GM10266 (cell line): ENCODE results near the gene HAX1.

ENCODE experiments used
- DNase-seq: peaks from one replicate; pipeline ENCODE4 v3.0.0; 2012; ENCODE audit errors: extremely low spot score
- TF ChIP-seq, protein P1 (sequence below): IDR thresholded peaks from 2 replicates; pipeline ENCODE4 v1.5.1; 2012; ENCODE audit warnings: mild to moderate bottlenecking, low read depth; ENCODE audit not compliant: control insufficient read depth, insufficient read depth; ENCODE audit errors: missing control alignments

Gene HAX1

DNA sequence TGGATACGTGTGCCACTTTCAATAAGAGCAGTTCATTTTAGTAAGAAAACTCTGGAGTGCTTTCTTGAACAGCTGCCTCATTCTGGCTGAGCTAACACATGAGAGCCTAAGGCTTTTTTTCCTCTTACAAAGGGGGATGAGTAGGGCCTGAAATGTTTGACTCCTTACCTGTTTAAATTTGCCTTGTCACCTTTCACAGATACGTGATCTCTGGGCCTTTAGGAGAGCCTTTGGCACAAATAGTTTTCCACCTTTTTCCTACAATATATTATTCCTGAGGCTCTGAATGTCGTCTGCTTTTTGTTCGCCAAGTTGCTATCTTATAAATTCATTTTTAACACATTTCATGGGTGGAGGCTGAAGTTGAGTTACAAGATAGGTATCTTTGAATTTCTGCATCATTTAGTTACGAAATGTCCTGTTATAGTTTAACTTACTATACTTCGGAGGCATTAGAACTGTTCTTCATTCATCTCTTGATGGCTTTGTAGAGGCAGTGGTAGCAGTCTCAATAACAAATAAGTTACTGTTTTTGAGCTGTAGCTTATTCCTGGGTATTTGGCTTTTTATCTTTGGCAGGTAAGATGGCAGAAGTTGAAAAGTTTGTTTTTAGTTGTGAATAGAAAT lies 34.4 kb upstream of the HAX1 start:
- no peak for DNase-seq
- TF ChIP-seq, protein P1, sequence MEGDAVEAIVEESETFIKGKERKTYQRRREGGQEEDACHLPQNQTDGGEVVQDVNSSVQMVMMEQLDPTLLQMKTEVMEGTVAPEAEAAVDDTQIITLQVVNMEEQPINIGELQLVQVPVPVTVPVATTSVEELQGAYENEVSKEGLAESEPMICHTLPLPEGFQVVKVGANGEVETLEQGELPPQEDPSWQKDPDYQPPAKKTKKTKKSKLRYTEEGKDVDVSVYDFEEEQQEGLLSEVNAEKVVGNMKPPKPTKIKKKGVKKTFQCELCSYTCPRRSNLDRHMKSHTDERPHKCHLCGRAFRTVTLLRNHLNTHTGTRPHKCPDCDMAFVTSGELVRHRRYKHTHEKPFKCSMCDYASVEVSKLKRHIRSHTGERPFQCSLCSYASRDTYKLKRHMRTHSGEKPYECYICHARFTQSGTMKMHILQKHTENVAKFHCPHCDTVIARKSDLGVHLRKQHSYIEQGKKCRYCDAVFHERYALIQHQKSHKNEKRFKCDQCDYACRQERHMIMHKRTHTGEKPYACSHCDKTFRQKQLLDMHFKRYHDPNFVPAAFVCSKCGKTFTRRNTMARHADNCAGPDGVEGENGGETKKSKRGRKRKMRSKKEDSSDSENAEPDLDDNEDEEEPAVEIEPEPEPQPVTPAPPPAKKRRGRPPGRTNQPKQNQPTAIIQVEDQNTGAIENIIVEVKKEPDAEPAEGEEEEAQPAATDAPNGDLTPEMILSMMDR = no peak

DNA sequence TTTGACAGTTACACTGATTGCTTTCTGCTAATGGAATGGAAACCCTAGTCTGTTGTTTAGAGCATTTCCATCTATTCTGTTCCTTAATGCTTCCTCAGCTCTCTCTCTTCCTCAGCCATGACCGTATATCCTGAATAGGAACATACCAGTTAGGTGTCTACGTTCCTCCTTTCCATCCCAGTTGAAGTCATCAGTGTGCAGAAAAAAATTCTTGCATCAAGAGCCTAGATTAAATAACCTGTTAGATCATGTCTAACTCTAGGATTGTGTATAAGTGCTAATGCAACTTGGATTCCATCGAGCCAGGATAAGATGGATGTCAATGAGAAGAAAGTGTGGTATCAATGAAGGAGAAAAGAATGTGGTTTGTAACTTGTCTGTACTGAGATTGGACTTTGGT lies 32.9 kb upstream of the HAX1 start:
- no peak for DNase-seq
- TF ChIP-seq, protein P1 = no peak

DNA sequence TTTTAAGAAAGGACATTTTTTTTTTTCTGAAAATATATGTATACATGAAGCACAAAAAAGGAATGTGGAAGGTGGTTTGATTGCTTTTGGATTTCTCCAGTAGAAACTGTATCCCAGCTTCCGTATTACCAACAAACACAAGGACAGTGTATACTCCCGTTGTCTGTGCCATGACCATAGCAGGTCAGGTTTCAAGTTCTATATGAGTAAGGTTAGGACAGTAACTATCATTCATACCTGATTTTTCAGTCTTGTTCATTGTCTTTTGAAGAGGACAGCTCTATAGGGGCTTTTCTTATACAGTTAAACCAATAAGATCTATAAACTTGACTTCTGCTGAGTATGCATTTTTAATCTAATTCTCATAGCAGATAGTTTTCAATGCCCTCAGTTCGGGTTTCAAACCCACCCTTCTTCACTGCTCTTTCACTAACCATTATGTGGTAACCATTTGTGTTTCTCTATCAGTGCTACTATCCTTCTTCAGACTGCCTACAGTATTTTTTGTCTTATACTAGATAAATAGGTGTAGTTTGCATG lies 32.1 kb upstream of the HAX1 start:
- TF ChIP-seq, protein P1 = no peak
- no peak for DNase-seq

DNA sequence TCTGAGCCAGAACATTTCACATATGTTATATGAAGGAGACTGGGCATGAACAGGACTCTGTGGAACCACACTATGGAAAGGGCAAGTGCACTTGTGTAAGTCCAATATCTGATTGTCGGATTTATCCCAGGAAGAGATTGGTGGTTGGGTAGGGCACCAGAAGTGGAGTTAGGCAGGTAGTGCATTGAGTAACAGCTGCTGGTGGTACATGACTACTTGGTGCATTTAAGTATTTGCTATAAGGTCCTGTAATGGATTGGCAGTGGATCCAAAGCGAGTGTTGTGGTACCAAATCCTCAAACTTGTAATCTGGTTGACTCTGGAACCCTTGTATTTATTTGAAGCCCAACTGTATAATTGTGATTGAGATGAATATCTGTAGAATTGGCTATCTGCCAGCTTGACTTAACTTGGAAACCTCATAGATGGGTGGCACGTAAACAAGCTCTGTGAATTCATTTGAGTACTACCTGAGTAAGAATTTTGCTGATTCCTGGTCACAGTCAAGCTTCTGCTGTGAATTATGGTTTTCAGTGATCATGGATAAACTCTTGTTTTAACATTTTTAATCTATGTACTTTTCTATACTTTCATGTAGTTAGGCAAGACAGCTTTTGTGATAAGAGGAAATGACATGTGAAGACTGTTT lies 30.6 kb upstream of the HAX1 start:
- DNase-seq = no peak

DNA sequence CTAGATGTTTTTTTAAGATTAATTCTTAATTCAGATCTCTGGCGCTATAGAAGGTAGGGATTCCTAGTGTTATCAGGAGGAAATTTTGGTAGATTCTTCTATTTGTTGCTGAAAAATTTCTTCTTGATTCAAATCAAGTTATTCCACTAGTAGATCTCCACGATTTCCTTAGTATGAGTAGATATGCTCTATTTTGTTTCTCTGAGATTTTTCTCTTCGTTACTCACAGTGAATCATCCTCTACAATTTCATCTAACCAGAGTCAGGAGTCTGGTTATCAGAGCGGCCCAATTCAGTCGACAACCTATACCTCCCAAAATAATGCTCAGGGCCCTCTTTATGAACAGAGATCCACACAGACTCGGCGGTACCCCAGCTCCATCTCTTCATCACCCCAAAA lies 18.8 kb upstream of the HAX1 start:
- TF ChIP-seq, protein P1 = no peak
- no peak for DNase-seq

More for the DNA sequence above, 30.6 kb upstream of the HAX1 start:
- TF ChIP-seq, protein P1 = no peak

DNA sequence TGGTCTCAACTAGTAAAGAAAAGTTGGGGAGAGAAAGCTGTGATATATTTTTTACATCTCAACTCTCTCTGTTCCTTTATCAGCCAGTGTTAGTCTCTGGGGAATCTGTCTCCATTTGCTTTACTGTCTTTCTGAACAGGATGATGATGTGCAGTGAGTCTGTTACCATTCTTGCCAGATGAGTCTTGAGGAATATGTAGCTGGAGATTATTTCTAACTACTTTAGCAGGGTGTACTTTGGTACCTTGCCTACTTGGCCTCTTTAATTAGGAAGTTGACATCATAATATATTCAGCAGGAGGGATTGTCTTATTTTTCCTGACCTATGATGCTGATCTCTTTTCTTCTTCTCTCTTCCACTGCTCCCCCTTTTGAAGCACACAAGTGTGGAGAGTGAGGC lies 15.7 kb upstream of the HAX1 start:
- TF ChIP-seq, protein P1 = no peak
- no peak for DNase-seq

DNA sequence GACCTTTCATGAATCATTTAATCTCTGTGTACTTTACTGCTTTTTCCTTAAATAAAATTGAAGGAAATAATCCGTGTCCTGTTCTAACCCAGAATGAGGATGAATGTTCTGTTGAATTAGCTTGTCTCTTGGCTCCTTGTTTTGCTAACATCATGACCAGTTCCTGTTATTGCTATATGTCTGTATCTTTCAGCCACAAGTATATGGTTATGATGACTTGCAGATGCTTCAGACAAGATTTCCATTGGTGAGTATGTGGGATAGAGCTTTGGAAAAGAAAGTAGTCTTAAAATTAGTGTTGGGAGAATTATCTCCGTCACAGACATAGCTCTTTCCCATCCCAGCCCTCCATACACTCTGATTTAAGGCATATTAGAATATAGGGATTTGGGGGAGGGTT lies 13.6 kb upstream of the HAX1 start:
- TF ChIP-seq, protein P1 = no peak
- no peak for DNase-seq
